GM20000 (cell line): ENCODE measurements around the gene KRT222.

ENCODE experiments used
- DNase-seq: peaks from one replicate; pipeline ENCODE4 v3.0.0; 2012; ENCODE audit warnings: low spot score
- CTCF ChIP-seq: IDR thresholded peaks from 2 replicates; pipeline ENCODE4 v1.5.1; 2012; ENCODE audit warnings: mild to moderate bottlenecking, control low read depth; ENCODE audit errors: extremely low read depth, missing control alignments

The KRT222 gene

GRCh38 chr17:40699371-40699770 is 34.4 kb upstream of the KRT222 start:
- no peak for TF ChIP-seq CTCF
- DNase-seq, result no peak

- no peak for DNase-seq
- no peak for TF ChIP-seq CTCF
These were observed 32.3 kb upstream of the KRT222 start for GRCh38 chr17:40697297-40697696.

GRCh38 chr17:40696651-40697072 is 31.7 kb upstream of the KRT222 start:
- TF ChIP-seq CTCF, result no peak
- DNase-seq, result no peak

- no peak for DNase-seq
- no peak for TF ChIP-seq CTCF
These were observed 31.0 kb upstream of the KRT222 start for GRCh38 chr17:40695874-40696472.

GRCh38 chr17:40694584-40694983 is 29.6 kb upstream of the KRT222 start:
- TF ChIP-seq CTCF, result no peak
- DNase-seq, result no peak

GRCh38 chr17:40687106-40687505 is 22.1 kb upstream of the KRT222 start:
- no peak for TF ChIP-seq CTCF
- no peak for DNase-seq

- DNase-seq, result no peak
- TF ChIP-seq CTCF, result no peak
These were observed 21.2 kb upstream of the KRT222 start for GRCh38 chr17:40686192-40686591.
